K562 (cell line): ENCODE results near the gene ETNK2. TPM values are rescaled to one million over a fixed set of nuclear protein-coding genes. Genes with fewer than 3 reads are reported as not detected.

ENCODE experiments used
- BDP1 ChIP-seq: IDR thresholded peaks from 3 replicates; pipeline ENCODE4 v1.6.1; 2011; ENCODE audit not compliant: insufficient read length, insufficient read depth
- CBX2 ChIP-seq: fragments of 200-600 bp; sonication (generic); IDR thresholded peaks from one replicate; pipeline ENCODE4 v1.6.1; 2012; ENCODE audit warnings: mild to moderate bottlenecking, low read length, inconsistent platforms; ENCODE audit not compliant: insufficient read depth, poor library complexity, severe bottlenecking
- GTF2A2 ChIP-seq: IDR thresholded peaks from 2 replicates; pipeline ENCODE4 v1.6.1; 2016; ENCODE audit warnings: mild to moderate bottlenecking, missing genetic modification characterization, missing compliant biosample characterization
- HEY1 ChIP-seq: fragments of 250-450 bp; sonication (Bioruptor Pico); IDR thresholded peaks from 2 replicates; pipeline ENCODE4 v1.5.0; 2020; ENCODE audit warnings: mild to moderate bottlenecking, moderate library complexity, borderline replicate concordance
- KLF10 ChIP-seq: fragments of 250-450 bp; sonication (Bioruptor Pico); IDR thresholded peaks from 2 replicates; pipeline ENCODE4 v1.6.1; 2021; ENCODE audit warnings: matching md5 sums
- MCM5 ChIP-seq: fragments of 450-650 bp; IDR thresholded peaks from 2 replicates; pipeline ENCODE4 v1.6.1; 2016; ENCODE audit warnings: low read depth
- POLR2AphosphoS5 ChIP-seq: IDR thresholded peaks from 2 replicates; pipeline ENCODE4 v1.6.1; 2011; ENCODE audit warnings: mild to moderate bottlenecking, low read depth, low read length, moderate library complexity; ENCODE audit not compliant: control insufficient read depth, insufficient read depth
- PYGO2 ChIP-seq: fragments of 450-650 bp; IDR thresholded peaks from 2 replicates; pipeline ENCODE4 v1.6.1; 2016; ENCODE audit warnings: mild to moderate bottlenecking, missing genetic modification characterization, moderate library complexity, missing compliant biosample characterization
- RAD51 ChIP-seq: fragments of 450-650 bp; IDR thresholded peaks from 2 replicates; pipeline ENCODE4 v1.7.1; 2016; ENCODE audit warnings: low read depth, mild to moderate bottlenecking, borderline replicate concordance
- RBM34 ChIP-seq: fragments of 200-400 bp; formaldehyde crosslinking; IDR thresholded peaks from 2 replicates; pipeline ENCODE4 v1.6.1; 2018; ENCODE audit warnings: low read length, borderline replicate concordance; ENCODE audit not compliant: insufficient read depth
- SREBF2 ChIP-seq: sonication (generic); formaldehyde crosslinking; IDR thresholded peaks from 2 replicates; pipeline ENCODE4 v1.4.0; 2020; ENCODE audit warnings: mild to moderate bottlenecking, missing genetic modification reagents
- ZMIZ1 ChIP-seq, 2 experiments: fragments of 150-350 bp in 1 of 2; IDR thresholded peaks; 2 replicates each; pipeline ENCODE4 v1.6.1; 2012 to 2016; ENCODE audit warnings: low read depth in 2 of 2, low read length in 2 of 2, mild to moderate bottlenecking in 1 of 2, moderate library complexity in 1 of 2
- ZNF23 ChIP-seq: fragments of 250-450 bp; sonication (Bioruptor Pico); IDR thresholded peaks from 2 replicates; pipeline ENCODE4 v1.4.0; 2020; ENCODE audit warnings: mild to moderate bottlenecking
- ZNF274 ChIP-seq: IDR thresholded peaks from 2 replicates; pipeline ENCODE4 v1.6.1; 2011; ENCODE audit warnings: low read depth, mild to moderate bottlenecking, low read length, moderate library complexity, borderline replicate concordance
- ZNF3 ChIP-seq: fragments of 250-450 bp; sonication (Bioruptor Pico); IDR thresholded peaks from 2 replicates; pipeline ENCODE4 v1.5.0; 2021; ENCODE audit warnings: mild to moderate bottlenecking, moderate library complexity
- ZNF318 ChIP-seq, 2 experiments: fragments of 450-650 bp; IDR thresholded peaks; 2 replicates each; pipeline ENCODE4 v1.6.1; 2016; ENCODE audit warnings: mild to moderate bottlenecking in 2 of 2, borderline replicate concordance in 1 of 2, low read depth in 1 of 2, moderate library complexity in 1 of 2
- ZNF324 ChIP-seq: fragments of 250-450 bp; sonication (Bioruptor Pico); IDR thresholded peaks from 2 replicates; pipeline ENCODE4 v1.4.0; 2020; ENCODE audit warnings: mild to moderate bottlenecking
- ZNF75A ChIP-seq: fragments of 450-650 bp; formaldehyde crosslinking; IDR thresholded peaks from 2 replicates; pipeline ENCODE4 v1.4.0; 2020; ENCODE audit warnings: mild to moderate bottlenecking
- polyA plus RNA-seq, 8 experiments: library from polyadenylated mRNA; depleted of rRNA in 4 of 8; stranded (reverse) in 5 of 8; unstranded in 3 of 8; fragments of >200 nt; fragmentation: Nextera tagmentation in 2 of 8; fragmentation: Illumina TruSeq in 1 of 8; extraction: Ambion mirVana in 2 of 8; extraction: Trizol in 1 of 8; gene quantifications; 2 replicates each; pipeline versions ENCODE4 v1.2.1 to v1.2.3, GENCODE V29; 2011 to 2014; ENCODE audit warnings: inconsistent platforms in 1 of 8, missing spikeins in 1 of 8
- total RNA-seq, 7 experiments: library from RNA; depleted of rRNA in 6 of 7; stranded (reverse); fragments of >200 nt in 6 of 7; fragmentation: Illumina TruSeq in 2 of 7; extraction: Trizol in 2 of 7; gene quantifications; 2 replicates each; pipeline versions ENCODE4 v1.2.1 to v1.2.3, GENCODE V29; 2011 to 2021; ENCODE audit warnings: low replicate concordance in 1 of 7

ETNK2 gene
- total and polyA plus RNA-seq, 9 of the 15 experiments (the other 6 are each of a cell fraction or from before 2014, with no cell fraction given): 0.03 to 0.38 (median 0.13) TPM; not detected in 4

- TF ChIP-seq RAD51 (no peak), ZMIZ1 (IDR thresholded peaks at IDR 0.05; ENCODE audit: low read depth in 2 of 2, low read length in 2 of 2) (no peak), RBM34 (no peak), ZNF75A (CRISPR knock-in tag) (peak; percentile 67; the same call in 1 of the 2 replicates), CBX2 (no peak), ZNF274 (no peak), HEY1 (CRISPR knock-in tag) (0 out of 2 replicates have a peak, but pooled peaks have one; percentile 68), GTF2A2 (peak; percentile 89), ZNF23 (CRISPR knock-in tag) (peak; percentile 87), MCM5 (no peak), SREBF2 (no peak), ZNF318 (IDR thresholded peaks at IDR 0.05; ENCODE audit: borderline replicate concordance in 1 of 2, low read depth in 1 of 2) (no peak), BDP1 (no peak), KLF10 (no peak), ZNF3 (no peak), ZNF324 (CRISPR knock-in tag) (peak; percentile 60; the same call in 1 of the 2 replicates), PYGO2 (tag) (no peak), POLR2AphosphoS5 (no peak)
These were observed 19.9 kb upstream of the ETNK2 start (continued) for GRCh38 chr1:204171751-204172178.
